ENCODE results near the gene RAD23B.
"Not testable (repeated sequence)": the region's sequence is repeated elsewhere in the genome, so short reads cannot be mapped to it uniquely, and the experiment has no call there.

The RAD23B gene

DNA sequence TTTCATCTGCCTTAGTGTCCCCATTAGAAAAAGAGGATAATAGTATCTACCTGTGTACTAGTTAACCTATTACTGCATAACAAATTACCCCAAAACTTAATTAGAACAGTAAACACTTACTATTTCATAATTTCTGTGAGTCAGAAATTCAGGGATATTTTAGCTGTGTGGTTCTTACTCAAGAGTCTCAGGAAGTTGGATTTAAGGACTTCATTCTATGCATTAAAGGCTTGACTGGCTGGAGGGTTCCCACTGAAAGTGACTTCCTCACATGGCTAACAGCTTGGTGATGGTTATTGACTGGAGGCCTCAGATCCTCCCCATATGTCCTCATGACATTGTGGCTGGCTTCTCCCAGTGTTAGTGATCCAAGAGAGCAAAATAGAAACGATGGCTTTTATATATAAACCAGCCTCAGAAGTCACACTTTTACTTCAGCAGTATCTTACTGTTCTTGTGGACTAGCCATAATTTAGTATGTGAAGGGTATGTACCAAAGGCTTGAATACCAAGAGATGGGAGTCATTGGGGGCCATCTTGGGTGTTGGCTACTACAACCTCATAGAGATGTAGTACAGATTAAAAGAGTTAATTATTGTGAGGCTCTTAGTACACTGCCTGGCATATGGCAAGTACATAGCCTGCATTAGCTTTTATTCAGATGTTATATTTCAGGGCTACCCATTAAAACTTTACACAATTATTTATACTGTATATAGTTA lies 9.9 kb downstream of the RAD23B start:
- DNase-seq (ENCODE audit: low read depth in 2 of 2): no peak

DNA sequence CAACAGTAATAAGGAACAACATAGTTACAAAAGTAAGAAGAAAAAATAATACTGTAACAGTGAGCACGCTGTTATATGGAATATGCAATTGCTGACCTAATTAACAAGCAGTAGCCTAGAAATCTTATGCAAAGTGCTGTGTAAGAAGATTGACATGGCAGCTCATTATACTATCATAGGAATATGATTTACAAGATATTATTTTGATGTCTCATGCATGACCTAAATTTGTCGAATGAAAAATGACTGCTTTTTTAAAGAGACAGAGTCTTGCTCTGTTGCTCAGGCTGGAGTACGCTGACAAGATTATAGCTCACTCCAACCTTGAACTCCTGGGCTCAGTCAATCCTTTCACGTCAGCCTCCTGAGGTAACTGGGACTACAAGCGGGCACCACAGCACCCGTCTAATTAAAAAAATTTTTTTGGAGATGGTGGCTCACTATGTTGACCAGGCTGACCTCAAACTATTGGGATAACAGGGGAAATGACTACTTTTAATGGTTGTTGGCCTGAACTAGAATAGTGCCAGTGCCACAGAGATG lies 10.5 kb downstream of the RAD23B start:
- no peak for DNase-seq (ENCODE audit: low read depth in 2 of 2)

DNA sequence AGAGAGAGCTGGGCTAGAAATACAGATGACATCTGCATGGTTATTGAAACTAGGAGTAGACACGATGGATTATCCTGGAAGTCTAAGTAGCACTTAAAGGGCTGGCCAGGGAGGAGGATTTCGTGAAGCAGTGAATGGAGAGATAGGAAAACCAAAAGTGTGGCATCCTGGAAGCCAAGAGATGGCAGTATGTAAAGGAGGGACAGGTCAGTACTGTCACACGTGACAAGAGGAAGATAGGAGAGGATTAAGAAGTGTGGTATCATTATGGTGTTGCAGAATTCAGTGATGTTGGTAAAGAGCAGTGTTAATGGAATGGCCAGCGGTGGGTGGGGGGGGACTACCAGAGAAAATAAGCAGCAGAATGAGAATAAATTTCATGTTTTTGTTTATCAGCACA lies 11.7 kb downstream of the RAD23B start:
- DNase-seq (ENCODE audit: low read depth in 2 of 2): no peak

DNA sequence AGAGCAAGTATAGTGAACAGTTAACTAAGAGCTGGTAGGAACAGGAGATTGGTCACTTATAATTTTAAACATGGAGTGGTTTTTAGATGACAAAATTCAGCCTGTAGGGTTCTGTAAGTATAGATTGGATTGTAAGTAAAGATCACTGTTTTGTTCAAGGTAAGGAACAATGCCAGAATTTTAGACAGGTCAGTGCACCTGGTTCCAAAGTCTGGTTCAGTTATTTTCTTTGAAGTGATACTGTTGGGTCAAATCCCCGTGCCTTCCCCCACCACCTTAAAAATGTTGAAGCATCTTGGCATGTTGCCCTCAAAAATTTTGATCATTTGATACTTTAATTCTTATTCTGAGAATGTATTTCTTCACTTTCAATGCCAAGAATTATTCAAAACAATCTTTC lies 12.9 kb downstream of the RAD23B start:
- no peak for DNase-seq (ENCODE audit: low read depth in 2 of 2)

DNA sequence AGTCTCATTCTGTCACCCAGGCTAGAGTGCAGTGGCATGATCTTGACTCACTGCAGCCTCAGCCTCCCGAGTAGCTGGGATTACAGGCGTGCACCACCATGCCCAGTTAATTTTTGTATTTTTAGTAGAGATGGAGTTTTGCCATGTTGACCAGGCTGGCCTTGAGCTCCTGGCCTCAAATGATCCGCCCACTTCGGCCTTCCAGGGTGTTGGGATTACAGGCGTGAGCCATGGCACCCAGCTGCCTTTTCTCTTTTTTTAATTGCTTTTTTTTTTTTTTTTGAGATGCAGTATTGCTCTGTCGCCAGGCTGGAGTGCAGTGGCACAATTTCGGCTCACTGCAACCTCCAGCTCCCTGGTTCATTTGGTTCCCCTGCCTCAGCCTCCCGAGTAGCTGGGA lies 13.5 kb downstream of the RAD23B start:
- not testable (repeated sequence) for DNase-seq (ENCODE audit: low read depth in 2 of 2)

DNA sequence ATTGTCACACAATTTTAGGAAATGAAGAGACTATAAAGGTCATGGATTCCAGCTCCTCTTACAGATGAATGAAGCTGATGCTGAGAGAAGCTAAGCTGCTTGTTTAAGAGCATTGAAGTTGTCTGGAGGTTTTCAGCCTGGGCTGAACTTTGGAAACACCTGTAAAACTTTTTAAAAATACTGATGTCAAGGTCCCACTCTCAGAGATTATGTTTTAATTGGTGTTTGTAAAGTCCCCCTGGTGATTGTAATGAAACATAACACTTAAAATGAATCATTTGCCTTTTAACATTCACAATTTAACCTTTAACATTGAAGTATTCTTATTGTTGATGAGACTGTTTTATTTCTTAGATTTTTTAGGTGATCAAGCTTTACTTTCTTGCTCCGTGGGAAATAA lies 16.4 kb downstream of the RAD23B start:
- DNase-seq (ENCODE audit: low read depth in 2 of 2): no peak

DNA sequence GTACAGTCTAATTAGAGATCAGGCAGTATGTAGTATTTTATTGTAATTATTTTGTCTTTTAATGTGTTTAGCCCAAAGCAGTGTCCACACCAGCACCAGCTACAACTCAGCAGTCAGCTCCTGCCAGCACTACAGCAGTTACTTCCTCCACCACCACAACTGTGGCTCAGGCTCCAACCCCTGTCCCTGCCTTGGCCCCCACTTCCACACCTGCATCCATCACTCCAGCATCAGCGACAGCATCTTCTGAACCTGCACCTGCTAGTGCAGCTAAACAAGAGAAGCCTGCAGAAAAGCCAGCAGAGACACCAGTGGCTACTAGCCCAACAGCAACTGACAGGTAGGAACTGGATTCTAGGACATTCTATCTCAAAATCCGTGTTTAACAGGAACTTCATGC lies 23.2 kb downstream of the RAD23B start:
- DNase-seq (ENCODE audit: low read depth in 2 of 2): no peak

DNA sequence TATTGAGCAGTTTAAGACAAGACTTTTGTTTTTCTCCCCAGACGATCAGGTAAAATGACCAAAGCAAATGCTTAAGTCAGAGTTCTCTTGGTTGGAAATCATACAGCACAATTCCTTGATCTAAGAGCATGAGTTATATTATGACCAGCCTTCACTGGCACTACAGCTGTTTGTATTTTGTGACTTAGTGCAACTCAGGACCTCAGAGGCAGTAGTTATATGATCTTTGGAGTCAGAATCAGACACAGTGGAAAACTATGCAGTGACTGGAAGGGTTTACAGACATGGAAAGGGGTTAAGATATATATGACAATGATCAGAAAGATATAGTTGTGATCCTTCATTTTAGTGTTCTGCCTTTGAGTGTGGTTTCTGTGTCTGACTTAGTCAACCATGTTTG lies 24.3 kb downstream of the RAD23B start:
- DNase-seq (ENCODE audit: low read depth in 2 of 2): no peak

DNA sequence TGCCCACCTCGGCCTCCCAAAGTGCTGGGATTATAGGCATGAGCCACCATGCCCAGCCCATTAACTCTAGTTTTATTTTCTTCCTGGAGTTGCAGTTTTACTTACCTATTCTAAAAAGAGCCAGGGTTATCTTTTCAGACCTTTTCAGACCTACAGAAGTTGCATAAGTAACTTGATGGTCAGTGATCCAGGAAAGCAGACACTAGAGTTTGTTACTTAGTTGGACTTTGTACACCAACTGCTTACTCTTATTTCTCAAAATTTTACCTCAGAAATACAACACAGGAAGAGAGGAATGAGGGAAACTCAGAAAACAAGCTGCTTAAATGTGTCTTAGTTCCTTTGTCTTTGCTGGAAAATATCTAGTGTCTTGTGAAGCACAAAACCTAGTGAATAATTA lies 25.4 kb downstream of the RAD23B start:
- DNase-seq (ENCODE audit: low read depth in 2 of 2): no peak

DNA sequence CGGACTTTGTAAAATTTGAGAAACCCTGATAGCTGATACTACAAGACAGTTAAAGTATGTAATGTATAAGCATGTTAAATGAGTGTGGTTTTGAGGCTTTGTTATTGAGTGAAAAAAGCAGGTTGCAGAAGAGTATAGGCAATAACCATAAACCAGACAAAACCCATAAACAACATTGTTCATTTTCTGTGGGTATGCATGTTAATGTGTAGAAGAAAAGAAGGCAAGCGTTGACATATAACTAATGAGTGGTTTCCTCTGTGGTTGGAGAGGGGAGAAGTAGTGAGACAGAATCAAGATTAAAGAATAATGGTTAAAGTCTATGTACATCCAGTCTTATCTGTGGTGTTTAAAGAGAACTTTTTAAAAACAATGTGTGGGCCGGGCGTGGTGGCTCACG lies 26.2 kb downstream of the RAD23B start:
- DNase-seq (ENCODE audit: low read depth in 2 of 2): no peak

DNA sequence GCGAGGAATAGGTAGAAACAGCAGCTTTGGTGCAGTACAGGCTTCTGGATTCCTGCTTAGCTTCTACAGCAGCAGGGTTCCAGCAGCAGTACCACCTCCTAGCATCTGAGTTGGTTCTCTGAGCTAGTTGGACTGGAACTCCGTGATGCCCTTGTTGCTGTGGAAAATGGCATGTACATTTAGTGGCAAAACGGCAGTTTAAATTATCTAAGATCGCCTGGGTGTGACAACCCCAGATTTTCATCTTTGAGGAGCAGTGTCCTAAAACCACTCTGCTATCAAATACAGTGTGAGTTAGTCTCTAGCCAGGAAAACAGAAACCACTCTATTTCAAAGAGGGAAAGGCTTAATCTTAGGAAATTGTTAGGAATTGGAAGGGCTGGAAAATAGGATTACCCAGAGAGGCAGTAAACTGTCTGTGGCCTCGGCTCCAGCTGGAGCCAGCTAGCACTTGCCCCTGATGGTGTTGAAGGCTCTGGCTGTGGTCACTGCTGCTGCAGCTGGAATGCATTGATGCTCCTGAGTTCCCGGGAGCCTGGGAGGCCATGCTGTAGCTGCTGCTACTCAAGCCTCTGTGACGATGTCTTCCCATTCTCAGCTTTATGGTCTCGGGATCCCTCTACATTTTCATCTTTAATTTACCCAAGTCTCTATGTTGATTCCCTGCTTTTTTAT lies 29.4 kb downstream of the RAD23B start:
- no peak for DNase-seq (ENCODE audit: low read depth in 2 of 2)

DNA sequence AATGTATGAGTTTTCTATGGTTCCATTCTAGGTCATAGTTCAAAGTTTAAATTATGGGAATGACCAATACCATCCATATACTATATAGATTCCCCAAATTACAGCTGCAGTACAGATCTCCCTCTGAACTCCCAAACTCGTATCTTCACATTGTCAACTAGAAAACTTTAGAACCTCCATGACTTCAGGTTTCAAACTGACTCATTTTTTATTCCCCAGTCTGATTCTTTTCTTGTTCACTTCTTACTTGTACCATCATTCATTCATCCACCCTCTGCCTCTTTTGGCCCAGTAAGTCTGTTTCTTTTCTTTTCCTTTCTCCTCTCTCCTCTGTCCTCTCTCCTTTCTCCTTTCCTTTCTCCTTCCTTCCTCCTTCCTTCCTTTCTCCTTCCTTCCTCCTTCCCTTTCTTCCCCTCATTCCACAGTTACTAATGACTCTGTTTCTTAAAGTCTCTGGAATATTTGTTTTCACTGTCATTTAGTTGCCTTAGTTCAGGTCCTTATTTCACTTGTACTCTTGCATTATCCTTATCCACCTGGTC lies 30.5 kb downstream of the RAD23B start:
- no peak for DNase-seq (ENCODE audit: low read depth in 2 of 2)

DNA sequence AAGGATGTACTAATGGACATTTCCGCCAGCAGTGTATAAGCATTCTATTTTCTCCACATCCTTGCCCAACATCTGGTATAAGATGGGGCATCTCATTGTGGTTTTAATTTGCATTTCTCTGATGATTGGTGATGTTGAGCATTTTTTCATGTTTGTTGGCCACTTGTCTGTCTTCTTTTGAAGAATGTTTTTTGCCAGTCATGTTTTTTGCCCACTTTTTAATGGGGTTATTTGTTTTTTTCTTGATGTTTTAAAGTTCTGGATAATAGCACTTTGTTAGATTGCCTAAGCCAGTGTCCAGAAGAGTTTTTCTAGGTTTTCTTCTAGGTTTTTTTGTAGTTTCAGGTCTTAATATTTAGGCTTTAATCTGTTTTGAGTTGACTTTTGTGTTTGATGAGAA lies 31.7 kb downstream of the RAD23B start:
- no peak for DNase-seq (ENCODE audit: low read depth in 2 of 2)

DNA sequence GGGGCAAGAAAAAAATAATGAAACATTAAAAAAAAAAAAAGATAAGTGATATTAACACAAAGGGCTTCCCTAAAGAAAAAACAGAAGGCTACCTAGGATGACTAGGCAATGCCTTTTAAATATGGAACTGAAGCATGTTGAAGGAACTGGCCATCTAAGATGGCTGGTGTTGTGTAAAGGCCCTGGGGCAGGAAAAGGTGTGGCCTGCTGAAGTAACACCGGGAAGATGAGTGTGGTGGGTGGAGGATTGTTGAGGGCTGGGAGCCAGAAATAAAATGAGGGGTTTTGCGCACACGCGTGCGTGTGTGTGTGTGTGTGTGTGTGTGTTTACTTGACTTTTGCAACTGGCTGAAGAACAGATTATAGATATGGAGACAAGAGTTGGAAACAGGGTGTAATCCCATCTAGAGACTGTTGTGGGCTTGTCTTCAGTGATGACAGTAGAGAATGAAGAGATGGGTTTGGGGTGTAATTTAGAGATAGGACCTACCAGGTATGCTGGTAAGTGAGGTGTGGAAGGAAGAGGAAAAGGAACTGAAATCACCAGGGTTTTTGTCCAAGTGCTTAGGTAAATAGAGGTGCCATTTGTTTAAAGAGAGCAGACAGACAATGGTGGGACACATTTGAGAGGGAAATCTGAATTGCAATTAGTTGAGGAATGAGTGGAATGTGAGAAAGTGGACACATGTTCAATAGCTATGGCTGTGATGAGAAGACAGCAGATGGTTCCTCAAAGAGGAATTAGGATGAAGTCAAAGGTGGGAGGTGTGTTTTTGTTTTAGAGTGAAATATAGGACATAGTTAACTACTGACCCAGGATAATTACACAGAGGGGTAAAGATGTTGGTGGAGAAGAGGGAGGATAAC lies 33.9 kb downstream of the RAD23B start:
- DNase-seq (ENCODE audit: low read depth in 2 of 2): no peak

DNA sequence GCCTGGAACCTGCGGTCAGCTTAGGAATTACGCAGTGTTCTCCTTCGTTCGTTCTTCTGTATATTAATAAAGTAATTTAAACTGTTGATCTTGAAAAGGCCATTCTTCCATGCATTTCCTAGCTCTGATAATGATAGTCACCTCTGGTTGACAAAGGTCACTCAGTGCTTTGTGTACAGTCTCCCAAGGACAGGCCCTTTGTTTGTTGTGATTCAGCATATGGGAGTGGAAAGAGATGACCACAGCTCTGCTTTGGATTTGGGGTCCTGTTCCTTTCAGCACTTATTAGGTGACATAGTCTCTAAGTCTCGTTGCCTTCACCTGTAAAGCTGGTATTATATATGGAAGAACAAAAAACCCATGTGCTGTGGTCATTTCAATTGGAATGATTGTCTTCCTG lies 39.6 kb downstream of the RAD23B start:
- DNase-seq (ENCODE audit: low read depth in 2 of 2): no peak

DNA sequence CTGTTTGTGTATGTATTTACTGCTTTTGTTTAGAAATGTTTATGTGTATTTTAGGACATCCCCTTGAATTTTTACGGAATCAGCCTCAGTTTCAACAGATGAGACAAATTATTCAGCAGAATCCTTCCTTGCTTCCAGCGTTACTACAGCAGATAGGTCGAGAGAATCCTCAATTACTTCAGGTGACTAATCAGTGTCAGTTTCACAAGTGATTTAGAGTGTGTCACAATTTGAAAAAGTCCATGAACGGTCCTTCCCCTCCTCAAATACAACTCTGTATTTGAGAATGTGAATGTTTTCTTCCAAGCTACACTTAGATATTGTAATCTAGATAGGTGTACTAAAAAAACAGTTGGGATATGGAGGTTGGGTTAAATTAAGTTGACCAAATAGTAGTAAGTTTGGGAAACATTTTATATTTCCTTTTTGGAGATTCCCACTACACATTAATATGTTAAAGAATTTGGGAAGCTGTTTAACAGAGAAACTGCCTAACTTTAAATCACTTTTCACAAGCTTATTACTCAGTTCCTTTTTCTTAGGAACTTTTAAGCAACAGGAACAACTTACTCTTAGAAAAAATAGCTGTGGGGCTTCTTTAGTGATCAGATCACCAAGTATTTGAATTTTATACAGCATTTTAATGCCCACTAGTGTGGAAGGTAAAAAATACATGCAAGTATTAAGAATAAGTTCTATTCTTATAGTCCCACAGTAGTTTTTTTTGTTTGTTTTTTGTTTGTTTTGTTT lies 40.9 kb downstream of the RAD23B start:
- DNase-seq (ENCODE audit: low read depth in 2 of 2): no peak

DNA sequence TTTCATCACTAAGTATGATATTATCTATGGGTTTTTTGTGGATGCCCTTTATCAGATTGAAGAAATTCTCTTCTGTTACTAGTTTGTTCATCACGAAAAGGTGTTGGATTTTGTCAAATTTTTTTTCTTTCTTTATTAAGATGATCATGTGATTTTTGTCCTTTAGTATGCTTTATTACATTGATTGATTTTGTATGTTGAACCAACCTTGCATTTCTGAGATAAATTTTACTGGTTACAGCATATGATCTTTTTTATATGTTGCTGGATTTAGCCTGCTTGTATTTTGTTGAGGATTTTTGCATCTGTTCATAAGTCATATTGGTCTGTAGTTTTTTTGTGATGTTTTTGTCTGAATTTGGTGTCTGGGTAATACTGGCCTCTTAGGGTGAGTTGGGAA lies 42.8 kb downstream of the RAD23B start:
- DNase-seq (ENCODE audit: low read depth in 2 of 2): no peak

DNA sequence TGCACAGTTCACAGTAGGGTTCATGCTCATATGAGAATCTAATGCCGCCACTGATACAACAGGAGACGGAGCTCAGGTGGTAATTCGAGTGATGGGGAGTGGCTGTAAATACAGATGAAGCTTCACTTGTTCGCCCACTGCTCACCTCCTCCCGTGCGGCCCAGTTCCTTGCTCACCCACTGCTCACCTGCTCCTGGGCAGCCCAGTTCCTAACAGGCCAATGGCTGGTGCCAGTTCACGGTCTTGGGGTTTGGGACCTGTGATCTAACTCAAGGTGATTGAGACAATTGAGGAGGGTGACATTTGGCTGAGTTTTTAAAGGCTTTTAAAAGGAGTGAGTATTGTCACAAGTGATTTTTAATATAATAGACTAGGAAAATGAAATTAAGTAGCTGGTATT lies 45.4 kb downstream of the RAD23B start:
- no peak for DNase-seq (ENCODE audit: low read depth in 2 of 2)

DNA sequence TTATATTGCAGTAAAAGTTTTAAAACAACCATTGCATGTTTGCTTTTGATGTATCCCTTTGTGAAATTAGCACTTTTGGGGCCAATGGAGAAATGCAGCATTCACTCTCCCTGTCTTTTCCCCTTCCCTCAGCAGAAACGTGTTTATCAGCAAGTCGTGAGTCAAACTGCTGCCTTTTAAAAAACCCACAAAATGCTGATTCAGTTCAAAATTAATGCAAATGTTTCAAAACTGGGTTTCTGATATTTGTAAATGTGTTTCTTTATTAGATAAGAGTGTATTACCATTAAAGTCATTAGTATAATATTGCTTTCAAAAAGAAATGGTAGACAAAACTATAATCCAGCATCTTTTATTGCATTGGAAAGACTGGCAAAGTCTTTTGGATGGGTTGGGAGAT lies 47.3 kb downstream of the RAD23B start:
- no peak for DNase-seq (ENCODE audit: low read depth in 2 of 2)

DNA sequence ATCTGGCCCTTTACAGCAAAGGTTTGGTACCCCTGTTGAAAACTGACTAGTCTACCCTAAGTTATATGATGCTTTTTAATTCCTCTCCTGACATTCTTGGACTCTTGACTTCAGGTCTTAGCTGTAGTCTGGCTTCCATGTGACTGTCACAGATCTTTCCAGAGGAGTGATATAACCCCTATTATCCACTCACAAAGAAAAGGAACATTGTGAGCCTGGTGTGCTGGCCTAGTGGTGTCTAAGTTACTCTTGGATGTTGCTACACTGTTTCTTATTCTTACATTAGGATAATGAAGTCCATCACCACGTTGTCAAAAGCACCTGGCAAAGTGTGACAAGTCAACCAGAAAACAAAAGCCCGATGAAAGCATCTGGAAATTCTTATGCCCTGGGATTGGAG lies 49.8 kb downstream of the RAD23B start:
- no peak for DNase-seq (ENCODE audit: low read depth in 2 of 2)

DNA sequence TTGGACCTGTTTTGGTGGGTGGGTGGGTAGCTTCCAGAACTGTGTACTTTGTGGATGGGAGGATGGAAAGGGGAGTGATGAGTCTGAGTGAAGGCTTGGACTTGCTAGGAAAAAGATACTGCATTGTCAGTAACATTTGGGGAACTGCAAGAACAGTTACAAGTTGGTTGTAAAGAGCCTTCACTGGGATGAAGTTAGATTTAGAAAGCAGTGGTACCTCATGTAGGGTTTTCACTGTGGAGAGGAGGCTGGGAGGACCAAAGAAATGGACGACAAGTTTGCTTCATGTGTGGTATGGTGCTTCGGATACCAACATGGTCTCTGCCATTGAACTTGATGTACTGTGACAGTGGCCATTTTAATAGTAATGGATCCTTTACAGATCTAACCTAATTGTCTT lies 50.3 kb downstream of the RAD23B start:
- DNase-seq (ENCODE audit: low read depth in 2 of 2): no peak

Measured in stimulated activated CD4-positive, alpha-beta T cell treated with anti-CD3 and anti-CD28 coated beads, Interleukin-1b, Interleukin-23, amount 100 ng/mL, for 4 hours (primary cell).